Neural crest cell (in vitro differentiated cells): Measurements from ENCODE around the gene CPT1C. TPM values are rescaled to one million over a fixed set of nuclear protein-coding genes. Genes with fewer than 3 reads are reported as not detected.

Experiments used
- DNase-seq: peaks from one replicate; pipeline ENCODE4 v3.0.0; 2021; ENCODE audit warnings: low read depth, mixed read lengths, low spot score
- H3K27ac Mint-ChIP-seq: one replicate; pipeline ENCODE4 v1.8.0; 2021; ENCODE audit warnings: mild to moderate bottlenecking, mixed read lengths; ENCODE audit not compliant: unreplicated experiment
- H3K27me3 Mint-ChIP-seq: 2 replicates; pipeline ENCODE4 v1.8.0; 2021; ENCODE audit warnings: low read depth, mild to moderate bottlenecking, mixed read lengths
- H3K36me3 Mint-ChIP-seq: 2 replicates; pipeline ENCODE4 v1.8.0; 2021; ENCODE audit warnings: low read depth, mild to moderate bottlenecking, mixed read lengths
- H3K4me1 Mint-ChIP-seq: 2 replicates; pipeline ENCODE4 v1.8.0; 2021; ENCODE audit warnings: mixed read lengths
- H3K4me3 Mint-ChIP-seq: one replicate; pipeline ENCODE4 v1.8.0; 2021; ENCODE audit warnings: mild to moderate bottlenecking, mixed read lengths
- H3K9me3 Mint-ChIP-seq: 2 replicates; pipeline ENCODE4 v1.8.0; 2021; ENCODE audit warnings: mixed read lengths
- total RNA-seq: library from RNA; stranded (reverse); gene quantifications from 2 replicates; pipeline ENCODE4 v1.2.1, GENCODE V29; 2021
- TF ChIP-seq, protein P1 (sequence below): fragments of 200-600 bp; sonication (generic); conservative IDR thresholded peaks from 2 replicates; pipeline ENCODE4 v1.5.0; 2021; ENCODE audit warnings: antibody characterized with exemption, mild to moderate bottlenecking

The CPT1C gene
- total RNA-seq, 1 donor from 2014 or later, result 87.7 TPM

DNA sequence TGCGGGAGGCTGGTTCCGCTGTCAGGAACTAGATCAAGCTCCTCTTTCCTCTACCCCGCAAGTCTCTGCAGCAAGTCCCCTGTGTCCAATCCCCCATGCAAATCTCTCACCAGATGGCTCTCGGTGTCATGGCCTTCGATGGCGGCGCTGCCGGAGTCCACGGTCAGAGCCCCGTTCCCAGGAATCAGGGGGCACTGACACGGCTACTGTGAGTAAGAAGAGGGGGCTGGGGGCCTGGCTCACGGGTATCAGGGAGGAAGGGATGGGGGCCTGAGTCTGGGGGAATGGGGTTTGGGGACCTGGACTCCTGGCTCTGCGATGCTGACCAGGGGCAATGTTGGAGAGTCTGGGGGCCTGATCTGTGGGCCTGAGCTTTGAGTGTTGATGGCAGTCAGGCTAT is 44.9 kb upstream of the CPT1C start:
- no peak overlapping the region for H3K4me3 Mint-ChIP-seq
- TF ChIP-seq, protein P1, sequence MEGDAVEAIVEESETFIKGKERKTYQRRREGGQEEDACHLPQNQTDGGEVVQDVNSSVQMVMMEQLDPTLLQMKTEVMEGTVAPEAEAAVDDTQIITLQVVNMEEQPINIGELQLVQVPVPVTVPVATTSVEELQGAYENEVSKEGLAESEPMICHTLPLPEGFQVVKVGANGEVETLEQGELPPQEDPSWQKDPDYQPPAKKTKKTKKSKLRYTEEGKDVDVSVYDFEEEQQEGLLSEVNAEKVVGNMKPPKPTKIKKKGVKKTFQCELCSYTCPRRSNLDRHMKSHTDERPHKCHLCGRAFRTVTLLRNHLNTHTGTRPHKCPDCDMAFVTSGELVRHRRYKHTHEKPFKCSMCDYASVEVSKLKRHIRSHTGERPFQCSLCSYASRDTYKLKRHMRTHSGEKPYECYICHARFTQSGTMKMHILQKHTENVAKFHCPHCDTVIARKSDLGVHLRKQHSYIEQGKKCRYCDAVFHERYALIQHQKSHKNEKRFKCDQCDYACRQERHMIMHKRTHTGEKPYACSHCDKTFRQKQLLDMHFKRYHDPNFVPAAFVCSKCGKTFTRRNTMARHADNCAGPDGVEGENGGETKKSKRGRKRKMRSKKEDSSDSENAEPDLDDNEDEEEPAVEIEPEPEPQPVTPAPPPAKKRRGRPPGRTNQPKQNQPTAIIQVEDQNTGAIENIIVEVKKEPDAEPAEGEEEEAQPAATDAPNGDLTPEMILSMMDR, result no peak
- H3K27ac Mint-ChIP-seq, result no peak overlapping the region
- peaks cover 5% of the 10 kb centered on the region for H3K36me3 Mint-ChIP-seq
- H3K4me1 Mint-ChIP-seq, result peaks cover 30% of the 10 kb centered on the region
- H3K27me3 Mint-ChIP-seq, result no peaks in the 10 kb centered on the region
- no peak for DNase-seq
- no peaks in the 10 kb centered on the region for H3K9me3 Mint-ChIP-seq

DNA sequence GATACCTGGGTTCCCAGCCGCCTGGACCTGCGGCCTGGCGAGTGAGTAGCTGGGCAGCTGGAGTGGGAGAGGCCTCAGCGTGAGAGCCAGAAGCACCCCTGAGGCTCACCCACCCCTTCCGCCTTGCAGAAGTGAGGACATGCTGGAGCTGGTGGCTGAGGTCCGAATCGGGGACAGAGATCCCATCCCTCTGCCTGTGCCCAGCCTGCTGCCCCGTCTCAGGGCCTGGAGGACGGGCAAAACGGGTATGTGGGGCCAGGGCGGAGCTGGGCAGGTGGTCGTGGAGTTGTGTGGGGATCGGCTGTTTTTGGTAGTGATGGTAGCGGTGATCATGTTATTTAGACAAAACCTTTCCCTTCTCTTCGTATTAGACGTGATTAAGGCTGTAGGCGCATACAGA is 44.3 kb upstream of the CPT1C start:
- Mint-ChIP-seq H3K27me3 (no peaks in the 10 kb centered on the region), H3K36me3 (peaks cover 5% of the 10 kb centered on the region), H3K27ac (no peak overlapping the region), H3K4me3 (peak overlapping the region; percentile 61), H3K4me1 (peaks cover 26% of the 10 kb centered on the region), H3K9me3 (no peaks in the 10 kb centered on the region)
- TF ChIP-seq, protein P1, result no peak
- no peak for DNase-seq

DNA sequence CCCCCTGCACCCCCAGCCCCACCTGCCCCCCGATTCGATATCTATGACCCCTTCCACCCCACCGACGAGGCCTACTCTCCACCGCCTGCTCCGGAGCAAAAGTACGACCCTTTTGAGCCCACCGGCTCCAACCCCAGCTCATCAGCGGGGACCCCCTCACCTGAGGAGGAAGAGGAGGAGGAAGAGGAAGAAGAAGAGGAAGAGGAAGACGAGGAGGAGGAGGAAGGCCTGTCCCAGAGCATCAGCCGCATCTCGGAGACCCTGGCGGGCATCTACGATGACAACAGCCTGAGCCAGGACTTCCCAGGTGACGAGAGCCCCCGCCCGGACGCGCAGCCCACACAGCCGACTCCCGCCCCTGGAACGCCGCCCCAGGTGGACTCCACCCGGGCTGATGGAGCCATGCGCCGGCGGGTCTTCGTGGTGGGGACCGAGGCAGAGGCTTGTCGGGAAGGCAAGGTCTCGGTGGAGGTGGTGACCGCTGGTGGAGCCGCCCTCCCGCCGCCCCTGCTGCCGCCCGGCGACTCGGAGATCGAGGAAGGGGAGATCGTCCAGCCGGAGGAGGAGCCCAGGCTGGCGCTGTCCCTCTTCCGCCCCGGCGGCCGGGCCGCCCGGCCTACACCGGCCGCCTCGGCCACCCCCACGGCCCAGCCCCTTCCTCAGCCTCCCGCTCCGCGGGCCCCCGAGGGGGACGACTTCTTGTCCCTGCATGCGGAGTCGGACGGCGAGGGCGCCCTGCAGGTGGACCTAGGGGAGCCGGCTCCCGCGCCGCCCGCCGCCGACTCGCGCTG is 39.7 kb upstream of the CPT1C start:
- Mint-ChIP-seq H3K4me3 (no peak overlapping the region), H3K4me1 (no peaks in the 10 kb centered on the region), H3K9me3 (no peaks in the 10 kb centered on the region), H3K36me3 (peaks cover 3% of the 10 kb centered on the region), H3K27me3 (no peaks in the 10 kb centered on the region), H3K27ac (no peak overlapping the region)
- TF ChIP-seq, protein P1, result no peak
- no peak for DNase-seq

DNA sequence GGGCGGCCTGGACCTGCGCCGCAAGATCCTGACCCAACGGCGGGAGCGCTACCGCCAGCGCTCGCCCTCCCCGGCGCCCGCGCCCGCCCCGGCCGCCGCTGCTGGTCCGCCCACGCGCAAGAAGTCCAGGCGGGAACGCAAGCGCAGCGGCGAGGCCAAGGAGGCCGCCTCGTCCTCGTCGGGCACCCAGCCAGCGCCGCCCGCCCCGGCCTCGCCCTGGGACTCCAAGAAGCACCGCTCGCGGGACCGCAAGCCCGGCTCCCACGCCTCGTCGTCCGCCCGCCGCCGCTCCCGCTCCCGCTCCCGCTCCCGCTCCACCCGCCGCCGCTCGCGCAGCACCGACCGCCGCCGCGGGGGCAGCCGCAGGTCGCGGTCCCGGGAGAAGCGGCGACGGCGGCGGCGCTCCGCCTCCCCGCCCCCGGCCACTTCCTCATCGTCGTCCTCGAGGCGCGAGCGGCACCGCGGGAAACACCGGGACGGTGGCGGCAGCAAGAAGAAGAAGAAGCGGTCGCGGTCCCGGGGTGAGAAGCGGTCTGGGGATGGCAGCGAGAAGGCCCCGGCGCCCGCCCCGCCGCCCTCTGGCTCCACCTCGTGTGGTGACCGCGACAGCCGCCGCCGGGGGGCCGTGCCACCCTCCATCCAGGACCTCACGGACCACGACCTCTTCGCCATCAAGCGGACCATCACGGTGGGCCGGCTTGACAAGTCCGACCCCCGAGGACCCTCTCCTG is 38.9 kb upstream of the CPT1C start:
- H3K4me3 Mint-ChIP-seq, result no peak overlapping the region
- H3K27ac Mint-ChIP-seq, result no peak overlapping the region
- DNase-seq, result no peak
- no peaks in the 10 kb centered on the region for H3K9me3 Mint-ChIP-seq
- TF ChIP-seq, protein P1, result no peak
- H3K36me3 Mint-ChIP-seq, result peaks cover 6% of the 10 kb centered on the region
- H3K27me3 Mint-ChIP-seq, result no peaks in the 10 kb centered on the region
- H3K4me1 Mint-ChIP-seq, result no peaks in the 10 kb centered on the region

DNA sequence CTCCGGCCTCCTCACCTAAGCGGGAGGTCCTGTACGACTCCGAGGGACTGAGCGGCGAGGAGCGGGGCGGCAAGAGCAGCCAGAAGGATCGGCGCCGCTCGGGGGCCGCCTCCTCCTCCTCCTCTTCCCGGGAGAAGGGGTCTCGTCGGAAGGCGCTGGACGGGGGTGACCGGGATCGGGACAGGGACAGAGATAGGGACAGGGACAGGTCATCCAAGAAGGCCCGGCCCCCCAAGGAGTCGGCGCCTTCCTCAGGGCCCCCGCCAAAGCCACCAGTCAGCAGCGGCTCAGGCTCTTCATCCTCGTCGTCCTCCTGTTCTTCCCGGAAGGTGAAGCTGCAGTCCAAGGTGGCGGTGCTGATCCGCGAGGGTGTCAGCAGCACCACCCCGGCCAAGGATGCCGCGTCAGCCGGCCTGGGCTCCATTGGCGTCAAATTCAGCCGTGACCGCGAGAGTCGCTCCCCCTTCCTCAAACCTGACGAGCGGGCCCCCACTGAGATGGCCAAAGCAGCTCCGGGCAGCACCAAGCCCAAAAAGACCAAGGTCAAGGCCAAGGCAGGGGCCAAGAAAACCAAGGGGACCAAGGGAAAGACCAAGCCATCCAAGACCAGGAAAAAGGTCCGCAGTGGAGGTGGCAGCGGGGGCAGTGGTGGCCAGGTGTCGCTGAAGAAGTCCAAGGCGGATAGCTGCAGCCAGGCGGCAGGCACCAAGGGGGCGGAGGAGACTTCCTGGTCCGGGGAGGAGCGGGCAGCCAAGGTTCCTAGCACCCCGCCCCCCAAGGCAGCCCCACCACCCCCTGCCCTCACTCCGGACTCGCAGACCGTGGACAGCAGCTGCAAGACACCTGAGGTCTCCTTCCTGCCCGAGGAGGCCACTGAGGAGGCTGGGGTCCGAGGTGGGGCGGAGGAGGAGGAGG is 38.1 kb upstream of the CPT1C start:
- no peak overlapping the region for H3K4me3 Mint-ChIP-seq
- no peak overlapping the region for H3K27ac Mint-ChIP-seq
- TF ChIP-seq, protein P1, result no peak
- no peaks in the 10 kb centered on the region for H3K27me3 Mint-ChIP-seq
- no peaks in the 10 kb centered on the region for H3K4me1 Mint-ChIP-seq
- DNase-seq, result no peak
- H3K9me3 Mint-ChIP-seq, result no peaks in the 10 kb centered on the region
- peaks cover 6% of the 10 kb centered on the region for H3K36me3 Mint-ChIP-seq
